Liver (tissue), 3 donors: ENCODE data around the gene DYSF.

Experiments
- NR2F2 ChIP-seq: IDR thresholded peaks from 2 replicates; pipeline ENCODE4 v1.6.1; 2016; ENCODE audit warnings: antibody characterized with exemption
- RAD21 ChIP-seq, 2 donors: IDR thresholded peaks; 2 replicates each; pipeline ENCODE4 v1.6.1; 2016; ENCODE audit warnings: antibody characterized with exemption in 2 of 2, mild to moderate bottlenecking in 2 of 2
- TF ChIP-seq, protein P1 (sequence below): fragments of 150-350 bp; IDR thresholded peaks from 2 replicates; pipeline ENCODE4 v1.5.1; 2017; ENCODE audit warnings: improper control_type of control experiment, low read depth, low read length; ENCODE audit not compliant: missing input control
- donor health status: healthy.
- donor health status: healthy.

DNA sequence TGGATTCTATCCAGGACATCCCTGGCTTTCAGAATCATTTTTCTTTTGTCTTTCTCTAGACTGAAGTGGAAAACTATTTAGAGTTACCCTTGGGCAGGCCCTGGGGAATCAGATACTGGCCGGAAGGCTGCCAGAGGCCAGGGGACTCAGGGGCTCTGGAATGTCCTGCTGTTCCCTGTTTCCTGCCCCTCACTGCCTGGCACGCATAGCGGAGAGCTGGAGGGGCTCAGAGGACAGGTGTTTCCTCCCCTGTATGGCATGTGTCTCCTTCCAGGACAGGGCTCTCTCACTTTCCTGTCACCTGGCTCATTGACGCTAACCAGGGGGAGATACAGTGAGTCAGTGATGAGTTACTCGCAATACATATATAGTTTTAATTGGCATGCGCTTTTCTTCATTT lies 38.8 kb downstream of the DYSF start:
- TF ChIP-seq RAD21 (IDR thresholded peaks at IDR 0.05) (no peak), NR2F2 (peak; percentile 77)
- TF ChIP-seq, protein P1, sequence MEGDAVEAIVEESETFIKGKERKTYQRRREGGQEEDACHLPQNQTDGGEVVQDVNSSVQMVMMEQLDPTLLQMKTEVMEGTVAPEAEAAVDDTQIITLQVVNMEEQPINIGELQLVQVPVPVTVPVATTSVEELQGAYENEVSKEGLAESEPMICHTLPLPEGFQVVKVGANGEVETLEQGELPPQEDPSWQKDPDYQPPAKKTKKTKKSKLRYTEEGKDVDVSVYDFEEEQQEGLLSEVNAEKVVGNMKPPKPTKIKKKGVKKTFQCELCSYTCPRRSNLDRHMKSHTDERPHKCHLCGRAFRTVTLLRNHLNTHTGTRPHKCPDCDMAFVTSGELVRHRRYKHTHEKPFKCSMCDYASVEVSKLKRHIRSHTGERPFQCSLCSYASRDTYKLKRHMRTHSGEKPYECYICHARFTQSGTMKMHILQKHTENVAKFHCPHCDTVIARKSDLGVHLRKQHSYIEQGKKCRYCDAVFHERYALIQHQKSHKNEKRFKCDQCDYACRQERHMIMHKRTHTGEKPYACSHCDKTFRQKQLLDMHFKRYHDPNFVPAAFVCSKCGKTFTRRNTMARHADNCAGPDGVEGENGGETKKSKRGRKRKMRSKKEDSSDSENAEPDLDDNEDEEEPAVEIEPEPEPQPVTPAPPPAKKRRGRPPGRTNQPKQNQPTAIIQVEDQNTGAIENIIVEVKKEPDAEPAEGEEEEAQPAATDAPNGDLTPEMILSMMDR, result no peak
